SU-DHL-6 (cell line): Measurements from ENCODE around the gene WNT7A.

ENCODE experiments used
- EZH2phosphoT487 ChIP-seq: fragments of 200-600 bp; sonication (generic), shearing (Covaris generic); conservative IDR thresholded peaks from 2 replicates; pipeline ENCODE4 v1.6.1; 2018; ENCODE audit warnings: mild to moderate bottlenecking, antibody characterized with exemption, low read length, moderate library complexity, mixed read lengths
- TF ChIP-seq, protein P1 (sequence below): fragments of 200-600 bp; sonication (generic); IDR thresholded peaks from one replicate; pipeline ENCODE4 v1.5.1; 2017; ENCODE audit warnings: antibody characterized with exemption, mild to moderate bottlenecking, low read length, moderate library complexity; ENCODE audit not compliant: insufficient read depth, poor library complexity, severe bottlenecking

DNA sequence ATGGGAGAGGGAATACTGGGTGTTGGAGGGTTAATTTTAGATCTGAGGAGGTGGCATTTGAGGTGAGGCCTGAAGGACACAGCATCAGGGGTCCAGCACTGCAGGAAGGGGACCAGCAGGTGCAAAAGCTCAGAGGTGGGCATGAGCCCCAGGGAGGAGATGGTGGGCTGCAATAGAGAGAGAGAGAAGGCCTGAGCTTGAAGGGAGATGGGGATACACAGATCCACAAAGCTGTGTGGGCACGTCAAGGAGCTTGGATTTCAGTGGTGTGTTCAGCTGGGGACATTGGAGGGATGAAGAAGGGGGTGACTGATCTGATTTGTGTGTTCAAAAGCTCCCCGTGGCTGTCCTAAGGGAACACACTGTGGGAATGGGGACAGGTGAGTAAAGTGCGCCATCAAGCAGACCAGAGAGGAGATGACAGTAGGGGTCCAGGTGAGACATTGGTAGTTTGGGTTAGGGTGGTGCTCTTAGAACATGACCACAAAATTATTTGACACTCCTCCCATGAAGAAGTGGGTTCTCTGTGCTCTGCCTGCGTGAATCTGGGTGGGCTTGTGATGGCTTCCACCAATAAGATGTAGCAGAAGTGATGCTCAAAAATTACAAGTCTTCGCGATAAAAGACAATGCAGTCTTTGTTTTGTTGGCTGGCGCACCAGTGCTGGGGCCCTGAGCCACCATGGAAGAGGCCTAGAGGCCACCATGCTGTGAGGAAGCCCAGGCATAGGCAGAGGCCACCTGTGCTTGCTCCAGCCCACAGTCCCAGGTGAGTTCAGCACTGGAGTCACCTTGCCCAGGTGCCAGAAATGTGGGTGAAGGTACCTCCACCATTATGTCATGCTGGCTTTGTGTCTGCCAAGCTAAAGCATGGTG is 1.9 kb upstream of the WNT7A start:
- TF ChIP-seq, protein P1, sequence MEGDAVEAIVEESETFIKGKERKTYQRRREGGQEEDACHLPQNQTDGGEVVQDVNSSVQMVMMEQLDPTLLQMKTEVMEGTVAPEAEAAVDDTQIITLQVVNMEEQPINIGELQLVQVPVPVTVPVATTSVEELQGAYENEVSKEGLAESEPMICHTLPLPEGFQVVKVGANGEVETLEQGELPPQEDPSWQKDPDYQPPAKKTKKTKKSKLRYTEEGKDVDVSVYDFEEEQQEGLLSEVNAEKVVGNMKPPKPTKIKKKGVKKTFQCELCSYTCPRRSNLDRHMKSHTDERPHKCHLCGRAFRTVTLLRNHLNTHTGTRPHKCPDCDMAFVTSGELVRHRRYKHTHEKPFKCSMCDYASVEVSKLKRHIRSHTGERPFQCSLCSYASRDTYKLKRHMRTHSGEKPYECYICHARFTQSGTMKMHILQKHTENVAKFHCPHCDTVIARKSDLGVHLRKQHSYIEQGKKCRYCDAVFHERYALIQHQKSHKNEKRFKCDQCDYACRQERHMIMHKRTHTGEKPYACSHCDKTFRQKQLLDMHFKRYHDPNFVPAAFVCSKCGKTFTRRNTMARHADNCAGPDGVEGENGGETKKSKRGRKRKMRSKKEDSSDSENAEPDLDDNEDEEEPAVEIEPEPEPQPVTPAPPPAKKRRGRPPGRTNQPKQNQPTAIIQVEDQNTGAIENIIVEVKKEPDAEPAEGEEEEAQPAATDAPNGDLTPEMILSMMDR, result no peak
- no peak for TF ChIP-seq EZH2phosphoT487
